Effector memory CD8-positive, alpha-beta T cell (primary cell): ENCODE data around the gene EOLA2.
"Not testable (repeated sequence)": the region's sequence is repeated elsewhere in the genome, so short reads cannot be mapped to it uniquely, and the experiment has no call there.

Source experiments
- ATAC-seq: fragments of 150-1000 bp; cut with Tn5 transposase; replicated peaks from 2 replicates; pipeline ENCODE4 v1.10.0; 2021; ENCODE audit warnings: mild to moderate bottlenecking, moderate library complexity
- DNase-seq, 3 experiments: peaks; one replicate each; pipeline ENCODE4 v3.0.0; 2021
- H3K27ac Mint-ChIP-seq, 2 donors: one replicate each; pipeline ENCODE4 v1.8.0; 2022; ENCODE audit warnings: mild to moderate bottlenecking in 2 of 2, mixed read lengths in 2 of 2, moderate library complexity in 2 of 2
- H3K27me3 Mint-ChIP-seq, 2 donors: one replicate each; pipeline ENCODE4 v1.8.0; 2022; ENCODE audit warnings: mixed read lengths in 2 of 2
- H3K36me3 Mint-ChIP-seq: one replicate; pipeline ENCODE4 v1.8.0; 2022; ENCODE audit warnings: mild to moderate bottlenecking, moderate library complexity, mixed read lengths; ENCODE audit not compliant: insufficient read depth
- H3K4me1 Mint-ChIP-seq, 2 donors: one replicate each; pipeline ENCODE4 v1.8.0; 2022; ENCODE audit warnings: low read depth in 2 of 2, mixed read lengths in 2 of 2
- H3K4me3 Mint-ChIP-seq, 2 donors: one replicate each; pipeline ENCODE4 v1.8.0; 2022; ENCODE audit warnings: mild to moderate bottlenecking in 2 of 2, mixed read lengths in 2 of 2, moderate library complexity in 2 of 2
- H3K9me3 Mint-ChIP-seq, 2 donors: one replicate each; pipeline ENCODE4 v1.8.0; 2022; ENCODE audit warnings: mixed read lengths in 2 of 2

EOLA2 gene

DNA sequence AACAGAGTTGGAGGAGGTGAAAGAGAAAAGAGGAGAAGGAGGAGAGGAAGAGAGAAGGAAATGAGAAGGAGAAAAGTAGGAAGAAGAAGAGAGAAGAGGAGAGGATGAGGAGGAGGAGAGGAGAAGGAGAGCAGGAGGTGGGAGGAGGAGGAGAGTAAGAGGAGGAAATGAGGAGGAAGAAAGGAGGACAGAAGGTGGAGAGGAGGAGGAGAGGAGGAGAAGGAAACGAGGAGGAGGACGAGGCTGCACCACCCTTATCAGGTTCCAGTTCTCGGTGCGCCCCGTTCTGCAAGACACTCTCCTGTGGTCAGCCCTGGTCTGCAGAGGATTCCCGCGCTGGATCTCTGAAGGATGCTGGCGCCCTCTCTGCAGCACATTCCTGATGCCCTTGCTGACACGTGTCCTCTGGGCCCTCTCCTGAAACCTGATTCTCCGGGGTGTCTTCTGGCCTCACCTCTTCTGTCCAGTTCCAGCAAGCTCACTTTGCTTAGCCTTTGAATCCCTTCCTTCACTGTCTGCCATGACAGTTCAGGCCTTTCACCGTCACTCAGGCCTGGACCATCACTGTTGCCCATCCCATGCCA, 6.9 kb upstream of the EOLA2 start:
- ATAC-seq, DNase-seq, H3K36me3 Mint-ChIP-seq, H3K4me1 Mint-ChIP-seq, H3K9me3 Mint-ChIP-seq, H3K4me3 Mint-ChIP-seq, H3K27me3 Mint-ChIP-seq: not testable (repeated sequence)
- H3K27ac Mint-ChIP-seq = peak overlapping the region in 1 of 2 donors; percentile 49

DNA sequence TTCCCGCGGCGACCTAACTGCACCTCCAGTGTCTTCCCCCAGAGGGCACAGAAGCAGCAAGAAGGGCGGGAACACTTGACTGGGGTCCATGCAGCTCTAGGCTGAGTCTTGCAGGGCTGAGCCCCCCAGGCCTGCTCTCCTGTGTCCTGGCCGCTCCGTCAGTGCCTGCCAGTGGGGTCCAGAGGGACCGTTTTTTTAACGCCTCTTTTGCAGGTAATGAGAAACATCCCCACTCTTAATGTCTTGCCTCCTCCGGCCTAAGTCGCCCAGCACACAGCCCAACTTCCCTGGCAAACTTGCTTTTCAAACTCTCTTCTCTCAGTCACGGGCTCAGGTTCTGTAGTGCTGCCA, 2.4 kb upstream of the EOLA2 start:
- Mint-ChIP-seq H3K36me3 (peaks cover 15% of the 10 kb centered on the region), H3K27ac (peak overlapping the region; percentile 35 to 84), H3K4me3 (peak overlapping the region; percentile 90 to 91)
- not testable (repeated sequence) for ATAC-seq, H3K4me1 Mint-ChIP-seq, DNase-seq, H3K27me3 Mint-ChIP-seq, H3K9me3 Mint-ChIP-seq

- H3K4me1 Mint-ChIP-seq = peaks cover 0 to 6% of the 10 kb centered on the region in 2 donors
- peak overlapping the region; percentile 90 to 91 for H3K4me3 Mint-ChIP-seq
These were observed 1.8 kb upstream of the EOLA2 start for GRCh38 chrX:149939905-149940673.

DNA sequence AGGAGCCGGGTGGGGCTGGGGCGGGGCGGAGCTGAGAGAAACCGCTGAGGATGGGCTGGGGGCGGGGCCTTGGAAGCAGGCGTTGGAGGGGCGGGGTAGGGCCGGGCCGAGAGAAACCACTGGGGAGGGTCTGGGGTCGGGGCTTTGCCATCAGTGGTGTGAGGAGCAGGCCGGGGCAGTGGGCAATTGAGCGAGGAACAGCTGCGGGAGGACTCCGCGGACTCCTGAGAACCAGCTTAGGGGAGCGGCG, 1.3 kb upstream of the EOLA2 start:
- DNase-seq (no peak), ATAC-seq (peak; percentile 28)
- Mint-ChIP-seq H3K4me1 (peaks cover 0 to 6% of the 10 kb centered on the region in 2 donors), H3K27ac (peak overlapping the region; percentile 35 to 84), H3K4me3 (peak overlapping the region; percentile 90 to 91), H3K36me3 (peaks cover 15% of the 10 kb centered on the region), H3K27me3 (no peaks in the 10 kb centered on the region), H3K9me3 (no peaks in the 10 kb centered on the region)

More at GRCh38 chrX:149939905-149940673, 1.8 kb upstream of the EOLA2 start:
- Mint-ChIP-seq H3K27ac (peak overlapping the region; percentile 35 to 84), H3K36me3 (peaks cover 15% of the 10 kb centered on the region), H3K9me3 (no peaks in the 10 kb centered on the region), H3K27me3 (no peaks in the 10 kb centered on the region)
- ATAC-seq (peak; percentile 58), DNase-seq (peak; percentile 85 to 87 (median 85))

DNA sequence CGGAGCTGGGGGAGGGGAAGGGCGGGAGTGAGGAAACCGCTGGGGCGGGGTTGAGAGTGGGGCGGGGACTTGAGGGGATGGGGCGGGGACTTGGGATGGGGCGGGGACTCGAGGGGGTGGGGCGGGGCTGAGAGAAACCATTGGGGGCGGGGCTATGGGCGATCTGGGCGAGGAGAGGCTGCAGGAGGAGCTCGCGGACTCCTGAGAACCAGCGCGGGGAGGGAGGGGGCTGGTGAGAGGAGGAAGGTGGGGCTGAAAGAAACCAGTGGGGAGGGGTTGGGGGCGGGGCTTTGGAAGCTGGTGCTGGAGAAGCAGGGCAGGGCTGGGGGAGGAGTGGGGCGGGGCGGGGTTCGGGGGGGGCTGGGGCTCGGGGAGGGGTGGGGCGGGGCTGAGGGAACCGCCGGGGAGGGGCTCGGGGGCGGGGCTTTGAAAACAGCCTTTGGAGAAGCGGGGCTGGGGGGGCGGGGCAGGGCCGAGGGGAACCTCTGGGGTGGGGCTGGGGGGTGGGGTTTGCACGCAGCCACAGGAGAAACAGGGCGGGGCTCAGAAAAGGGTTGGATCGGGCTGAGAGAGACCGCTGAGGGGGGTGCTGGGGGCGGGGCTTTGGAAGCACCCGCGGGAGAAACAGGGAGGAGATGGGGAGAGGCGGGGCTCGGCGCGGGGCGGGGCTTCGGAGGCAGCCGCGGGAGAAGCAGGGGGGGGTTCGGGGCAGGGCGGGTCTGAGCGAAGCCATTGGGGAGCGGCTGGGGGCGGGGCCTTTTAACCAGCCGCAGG, 777 bp upstream of the EOLA2 start:
- peaks cover 20% of the 10 kb centered on the region for H3K36me3 Mint-ChIP-seq
- H3K9me3 Mint-ChIP-seq = no peaks in the 10 kb centered on the region
- H3K4me3 Mint-ChIP-seq = peak overlapping the region; percentile 90 to 91
- no peaks in the 10 kb centered on the region for H3K27me3 Mint-ChIP-seq
- ATAC-seq (peak; percentile 6), DNase-seq (peak; percentile 78 to 83 (median 80))
- H3K4me1 Mint-ChIP-seq = peaks cover 0 to 6% of the 10 kb centered on the region in 2 donors
- H3K27ac Mint-ChIP-seq = peak overlapping the region; percentile 94 to 98

DNA sequence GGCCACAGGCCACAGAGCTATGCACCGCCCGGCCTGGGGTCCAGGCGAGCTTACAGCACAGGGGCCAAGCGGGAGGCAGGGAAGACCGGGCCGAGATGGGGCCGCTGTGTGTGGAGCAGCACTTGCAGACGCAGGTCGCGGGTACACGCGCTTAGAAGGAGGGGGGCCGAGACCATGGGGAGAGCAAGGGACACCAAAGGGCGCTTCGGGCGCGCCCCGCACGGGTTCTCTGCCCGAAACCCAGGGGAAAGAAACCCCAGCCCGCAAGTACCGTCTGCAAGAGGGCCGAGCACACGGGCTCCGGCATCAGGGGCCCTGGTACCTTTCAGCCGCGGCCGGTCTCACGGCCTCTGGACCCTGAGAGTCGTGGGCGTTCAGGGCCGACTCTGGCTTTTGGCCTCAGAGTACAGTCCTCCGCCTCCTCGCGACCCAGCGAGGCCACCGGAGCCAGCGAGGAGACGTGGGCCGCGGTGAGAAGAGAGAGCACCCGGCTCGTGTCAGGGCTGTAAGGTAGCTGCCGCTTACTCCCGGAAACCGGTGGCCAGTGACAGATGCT, 342 bp downstream of the EOLA2 start:
- DNase-seq = peak; percentile 8 to 19 (median 16)
- H3K9me3 Mint-ChIP-seq = no peaks in the 10 kb centered on the region
- ATAC-seq = no peak
- peaks cover 0 to 6% of the 10 kb centered on the region in 2 donors for H3K4me1 Mint-ChIP-seq
- peak overlapping the region; percentile 94 to 98 for H3K27ac Mint-ChIP-seq
- peak overlapping the region; percentile 90 to 91 for H3K4me3 Mint-ChIP-seq
- peaks cover 27% of the 10 kb centered on the region for H3K36me3 Mint-ChIP-seq
- no peaks in the 10 kb centered on the region for H3K27me3 Mint-ChIP-seq

GRCh38 chrX:149937328-149937727, 963 bp downstream of the EOLA2 start:
- Mint-ChIP-seq H3K36me3 (peaks cover 27% of the 10 kb centered on the region), H3K4me3 (peak overlapping the region; percentile 90 to 91), H3K27ac (peak overlapping the region; percentile 94 to 98)
- not testable (repeated sequence) for H3K9me3 Mint-ChIP-seq, H3K27me3 Mint-ChIP-seq, ATAC-seq, H3K4me1 Mint-ChIP-seq, DNase-seq

- not testable (repeated sequence) for ATAC-seq, H3K9me3 Mint-ChIP-seq, H3K27me3 Mint-ChIP-seq, H3K27ac Mint-ChIP-seq, H3K4me3 Mint-ChIP-seq, H3K4me1 Mint-ChIP-seq, DNase-seq
- H3K36me3 Mint-ChIP-seq = peaks cover 16% of the 10 kb centered on the region
These were observed 4.7 kb downstream of the EOLA2 start for GRCh38 chrX:149933547-149933946.

DNA sequence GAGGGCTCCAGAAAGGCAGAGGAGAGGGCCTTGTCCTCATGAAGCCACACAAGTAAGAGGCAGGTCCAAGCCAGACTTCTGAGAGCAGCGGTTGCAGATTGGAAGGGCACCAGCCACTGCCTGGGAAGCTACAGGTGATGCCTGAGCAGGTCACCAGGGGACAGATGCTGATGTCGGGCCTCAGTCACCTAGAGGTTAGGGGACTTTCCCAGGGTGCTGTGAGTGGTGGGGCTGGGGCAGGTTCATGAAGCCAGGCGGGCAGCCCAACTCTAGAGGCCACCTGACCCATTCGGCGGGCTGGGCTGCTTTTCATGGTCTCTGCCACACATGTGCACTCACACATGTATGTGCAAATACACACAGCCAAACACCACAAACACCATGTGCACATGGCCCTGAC, 5.3 kb downstream of the EOLA2 start:
- H3K36me3 Mint-ChIP-seq = peaks cover 13% of the 10 kb centered on the region
- not testable (repeated sequence) for H3K27ac Mint-ChIP-seq

GRCh38 chrX:149932150-149932549, 6.1 kb downstream of the EOLA2 start:
- peaks cover 13% of the 10 kb centered on the region for H3K36me3 Mint-ChIP-seq
- DNase-seq, H3K27me3 Mint-ChIP-seq, H3K27ac Mint-ChIP-seq, H3K4me3 Mint-ChIP-seq, ATAC-seq, H3K4me1 Mint-ChIP-seq, H3K9me3 Mint-ChIP-seq: not testable (repeated sequence)

More for the DNA sequence above, 5.3 kb downstream of the EOLA2 start:
- not testable (repeated sequence) for DNase-seq, H3K4me1 Mint-ChIP-seq, H3K27me3 Mint-ChIP-seq, H3K9me3 Mint-ChIP-seq, H3K4me3 Mint-ChIP-seq, ATAC-seq

DNA sequence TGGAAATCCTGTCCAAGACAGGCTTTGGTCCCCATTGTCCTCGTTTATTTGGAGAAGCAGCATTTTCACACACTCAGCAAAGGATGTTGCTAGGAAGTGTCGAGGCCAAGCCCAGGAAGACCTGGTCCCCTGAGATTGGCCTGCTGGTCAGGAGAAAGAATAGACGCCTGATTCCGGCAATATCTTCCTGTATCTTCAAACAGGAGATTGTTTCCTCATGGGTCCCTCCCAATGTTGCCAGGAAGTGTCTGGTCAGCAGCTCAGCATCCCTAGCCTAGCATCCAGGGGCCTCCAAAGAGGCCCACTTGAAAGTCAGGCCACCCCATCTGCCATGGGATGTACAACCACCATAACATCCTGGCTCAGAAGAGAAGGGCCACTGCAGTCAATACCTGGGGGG, 6.9 kb downstream of the EOLA2 start:
- not testable (repeated sequence) for H3K4me3 Mint-ChIP-seq, H3K9me3 Mint-ChIP-seq, H3K27ac Mint-ChIP-seq, ATAC-seq, H3K27me3 Mint-ChIP-seq, H3K4me1 Mint-ChIP-seq, DNase-seq
- H3K36me3 Mint-ChIP-seq = peaks cover 13% of the 10 kb centered on the region

- H3K27me3 Mint-ChIP-seq, H3K27ac Mint-ChIP-seq, DNase-seq, H3K4me1 Mint-ChIP-seq, H3K9me3 Mint-ChIP-seq, H3K4me3 Mint-ChIP-seq, ATAC-seq: not testable (repeated sequence)
- peaks cover 11% of the 10 kb centered on the region for H3K36me3 Mint-ChIP-seq
These were observed 8.9 kb downstream of the EOLA2 start, which contains the start of gene HSFX4 for GRCh38 chrX:149929400-149929799. TSS of gene HSFX4 (plus strand) at chrX:149929573. CDS start at chrX:149929645, 72 bp downstream.

DNA sequence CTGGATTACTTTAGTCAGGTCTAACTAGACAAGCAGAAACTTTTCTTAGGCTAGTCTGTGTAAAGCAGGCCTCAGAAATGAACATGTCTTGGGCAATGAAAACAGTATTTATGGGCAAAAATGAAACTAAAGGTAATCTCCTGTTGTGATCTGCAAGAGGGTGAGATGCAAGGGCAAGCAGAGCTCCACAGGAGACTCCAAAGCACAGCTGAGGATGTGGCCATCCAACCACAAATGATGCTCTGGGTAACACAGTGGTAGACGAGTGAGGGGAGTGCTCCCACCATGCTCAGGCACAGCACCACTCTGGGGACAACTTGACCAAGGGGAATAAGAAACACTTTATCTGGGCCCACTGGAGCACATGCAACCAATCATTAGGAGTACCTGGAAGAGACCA, 9.7 kb downstream of the EOLA2 start:
- not testable (repeated sequence) for H3K4me3 Mint-ChIP-seq, DNase-seq, H3K27me3 Mint-ChIP-seq, H3K9me3 Mint-ChIP-seq, H3K4me1 Mint-ChIP-seq, H3K27ac Mint-ChIP-seq, H3K36me3 Mint-ChIP-seq
- ATAC-seq = peak; percentile 77
